Measurements from ENCODE around the gene ULK4. TPM values are rescaled to one million over a fixed set of nuclear protein-coding genes. Genes with fewer than 3 reads are reported as not detected.

Gene ULK4
- total and polyA plus RNA-seq, 2 of the 8 experiments (the other 6 are each of a cell fraction or from before 2014, with no cell fraction given), result 3.0 to 10.8 TPM

DNA sequence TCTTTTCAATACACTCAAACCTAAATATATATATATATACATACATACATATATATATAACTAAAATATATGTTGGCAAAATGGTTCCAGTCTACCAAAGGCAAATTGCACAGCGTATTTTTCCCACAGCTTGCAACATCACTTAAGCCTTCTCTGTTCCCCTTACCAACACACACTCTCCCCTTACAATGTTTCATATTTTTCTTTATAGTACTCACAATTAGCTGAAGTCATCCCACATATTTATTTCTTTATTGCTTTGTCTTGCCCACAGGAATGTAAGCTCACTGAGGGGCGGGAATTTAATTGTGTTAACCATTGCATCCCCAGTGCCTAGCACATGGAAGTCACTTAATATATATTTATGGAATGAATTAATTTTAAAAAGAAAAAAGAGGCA lies 288.3 kb downstream of the ULK4 start (continued):
- TF ChIP-seq, protein P1, sequence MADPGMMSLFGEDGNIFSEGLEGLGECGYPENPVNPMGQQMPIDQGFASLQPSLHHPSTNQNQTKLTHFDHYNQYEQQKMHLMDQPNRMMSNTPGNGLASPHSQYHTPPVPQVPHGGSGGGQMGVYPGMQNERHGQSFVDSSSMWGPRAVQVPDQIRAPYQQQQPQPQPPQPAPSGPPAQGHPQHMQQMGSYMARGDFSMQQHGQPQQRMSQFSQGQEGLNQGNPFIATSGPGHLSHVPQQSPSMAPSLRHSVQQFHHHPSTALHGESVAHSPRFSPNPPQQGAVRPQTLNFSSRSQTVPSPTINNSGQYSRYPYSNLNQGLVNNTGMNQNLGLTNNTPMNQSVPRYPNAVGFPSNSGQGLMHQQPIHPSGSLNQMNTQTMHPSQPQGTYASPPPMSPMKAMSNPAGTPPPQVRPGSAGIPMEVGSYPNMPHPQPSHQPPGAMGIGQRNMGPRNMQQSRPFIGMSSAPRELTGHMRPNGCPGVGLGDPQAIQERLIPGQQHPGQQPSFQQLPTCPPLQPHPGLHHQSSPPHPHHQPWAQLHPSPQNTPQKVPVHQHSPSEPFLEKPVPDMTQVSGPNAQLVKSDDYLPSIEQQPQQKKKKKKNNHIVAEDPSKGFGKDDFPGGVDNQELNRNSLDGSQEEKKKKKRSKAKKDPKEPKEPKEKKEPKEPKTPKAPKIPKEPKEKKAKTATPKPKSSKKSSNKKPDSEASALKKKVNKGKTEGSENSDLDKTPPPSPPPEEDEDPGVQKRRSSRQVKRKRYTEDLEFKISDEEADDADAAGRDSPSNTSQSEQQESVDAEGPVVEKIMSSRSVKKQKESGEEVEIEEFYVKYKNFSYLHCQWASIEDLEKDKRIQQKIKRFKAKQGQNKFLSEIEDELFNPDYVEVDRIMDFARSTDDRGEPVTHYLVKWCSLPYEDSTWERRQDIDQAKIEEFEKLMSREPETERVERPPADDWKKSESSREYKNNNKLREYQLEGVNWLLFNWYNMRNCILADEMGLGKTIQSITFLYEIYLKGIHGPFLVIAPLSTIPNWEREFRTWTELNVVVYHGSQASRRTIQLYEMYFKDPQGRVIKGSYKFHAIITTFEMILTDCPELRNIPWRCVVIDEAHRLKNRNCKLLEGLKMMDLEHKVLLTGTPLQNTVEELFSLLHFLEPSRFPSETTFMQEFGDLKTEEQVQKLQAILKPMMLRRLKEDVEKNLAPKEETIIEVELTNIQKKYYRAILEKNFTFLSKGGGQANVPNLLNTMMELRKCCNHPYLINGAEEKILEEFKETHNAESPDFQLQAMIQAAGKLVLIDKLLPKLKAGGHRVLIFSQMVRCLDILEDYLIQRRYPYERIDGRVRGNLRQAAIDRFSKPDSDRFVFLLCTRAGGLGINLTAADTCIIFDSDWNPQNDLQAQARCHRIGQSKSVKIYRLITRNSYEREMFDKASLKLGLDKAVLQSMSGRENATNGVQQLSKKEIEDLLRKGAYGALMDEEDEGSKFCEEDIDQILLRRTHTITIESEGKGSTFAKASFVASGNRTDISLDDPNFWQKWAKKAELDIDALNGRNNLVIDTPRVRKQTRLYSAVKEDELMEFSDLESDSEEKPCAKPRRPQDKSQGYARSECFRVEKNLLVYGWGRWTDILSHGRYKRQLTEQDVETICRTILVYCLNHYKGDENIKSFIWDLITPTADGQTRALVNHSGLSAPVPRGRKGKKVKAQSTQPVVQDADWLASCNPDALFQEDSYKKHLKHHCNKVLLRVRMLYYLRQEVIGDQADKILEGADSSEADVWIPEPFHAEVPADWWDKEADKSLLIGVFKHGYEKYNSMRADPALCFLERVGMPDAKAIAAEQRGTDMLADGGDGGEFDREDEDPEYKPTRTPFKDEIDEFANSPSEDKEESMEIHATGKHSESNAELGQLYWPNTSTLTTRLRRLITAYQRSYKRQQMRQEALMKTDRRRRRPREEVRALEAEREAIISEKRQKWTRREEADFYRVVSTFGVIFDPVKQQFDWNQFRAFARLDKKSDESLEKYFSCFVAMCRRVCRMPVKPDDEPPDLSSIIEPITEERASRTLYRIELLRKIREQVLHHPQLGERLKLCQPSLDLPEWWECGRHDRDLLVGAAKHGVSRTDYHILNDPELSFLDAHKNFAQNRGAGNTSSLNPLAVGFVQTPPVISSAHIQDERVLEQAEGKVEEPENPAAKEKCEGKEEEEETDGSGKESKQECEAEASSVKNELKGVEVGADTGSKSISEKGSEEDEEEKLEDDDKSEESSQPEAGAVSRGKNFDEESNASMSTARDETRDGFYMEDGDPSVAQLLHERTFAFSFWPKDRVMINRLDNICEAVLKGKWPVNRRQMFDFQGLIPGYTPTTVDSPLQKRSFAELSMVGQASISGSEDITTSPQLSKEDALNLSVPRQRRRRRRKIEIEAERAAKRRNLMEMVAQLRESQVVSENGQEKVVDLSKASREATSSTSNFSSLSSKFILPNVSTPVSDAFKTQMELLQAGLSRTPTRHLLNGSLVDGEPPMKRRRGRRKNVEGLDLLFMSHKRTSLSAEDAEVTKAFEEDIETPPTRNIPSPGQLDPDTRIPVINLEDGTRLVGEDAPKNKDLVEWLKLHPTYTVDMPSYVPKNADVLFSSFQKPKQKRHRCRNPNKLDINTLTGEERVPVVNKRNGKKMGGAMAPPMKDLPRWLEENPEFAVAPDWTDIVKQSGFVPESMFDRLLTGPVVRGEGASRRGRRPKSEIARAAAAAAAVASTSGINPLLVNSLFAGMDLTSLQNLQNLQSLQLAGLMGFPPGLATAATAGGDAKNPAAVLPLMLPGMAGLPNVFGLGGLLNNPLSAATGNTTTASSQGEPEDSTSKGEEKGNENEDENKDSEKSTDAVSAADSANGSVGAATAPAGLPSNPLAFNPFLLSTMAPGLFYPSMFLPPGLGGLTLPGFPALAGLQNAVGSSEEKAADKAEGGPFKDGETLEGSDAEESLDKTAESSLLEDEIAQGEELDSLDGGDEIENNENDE (IDR thresholded peaks at IDR 0.05; ENCODE audit: insufficient replicate concordance, low read length), result no peak
- TF ChIP-seq CBX8 (IDR thresholded peaks at IDR 0.05; ENCODE audit: borderline replicate concordance, low read depth, low read length) (no peak), SIN3A (conservative IDR thresholded peaks at IDR 0.05 in 1 of 2, IDR thresholded peaks at IDR 0.05 in 1 of 2; ENCODE audit: low read depth in 1 of 2, low read length in 2 of 2) (no peak), BRCA1 (IDR thresholded peaks at IDR 0.05; ENCODE audit: low read depth, low read length) (no peak), CREB1 (IDR thresholded peaks at IDR 0.05) (no peak), EZH2 (IDR thresholded peaks at IDR 0.05; ENCODE audit: low read depth, low read length, severe bottlenecking) (no peak), POLR2AphosphoS5 (IDR thresholded peaks at IDR 0.05; ENCODE audit: low read depth, low read length) (no peak), TAF7 (optimal IDR thresholded peaks at IDR 0.05; ENCODE audit: borderline replicate concordance, low read depth, low read length) (no peak)

Data from H1 (cell line).